ENCODE results near the gene ZFAND4. TPM values are rescaled to one million over a fixed set of nuclear protein-coding genes. Genes with fewer than 3 reads are reported as not detected.
"Not testable (repeated sequence)": the region's sequence is repeated elsewhere in the genome, so short reads cannot be mapped to it uniquely, and the experiment has no call there.

ZFAND4 gene
- total RNA-seq, 4 donors from 2014 or later = 10.4 to 33.0 (median 16.2) TPM

DNA sequence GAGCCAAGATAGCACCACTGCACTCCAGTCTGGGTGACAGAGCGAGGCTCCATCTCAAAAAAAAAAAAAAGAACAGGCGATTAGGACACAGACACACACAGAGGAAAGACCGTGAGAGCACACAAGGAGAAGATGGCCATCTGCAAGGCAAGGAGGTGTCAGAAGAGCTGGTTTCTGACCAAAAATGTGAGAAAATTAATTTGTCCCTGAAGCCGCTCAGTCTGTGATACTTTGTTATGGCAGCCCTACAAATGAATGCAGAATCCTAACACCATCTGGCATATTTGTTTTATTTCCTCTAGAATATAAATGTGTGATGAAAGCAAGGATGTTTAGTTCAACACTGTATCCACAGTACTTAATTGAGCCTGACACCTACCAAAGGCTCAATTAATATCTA lies 69.7 kb downstream of the ZFAND4 start:
- no peaks in the 10 kb centered on the region for H3K36me3 ChIP-seq
- H3K4me1 ChIP-seq = peaks cover 0 to 15% (median 0%) of the 10 kb centered on the region in 4 donors
- no peaks in the 10 kb centered on the region for H3K9me3 ChIP-seq
- DNase-seq = no peak
- no peak for TF ChIP-seq POLR2A (IDR thresholded peaks at IDR 0.05)
- TF ChIP-seq, protein P1, sequence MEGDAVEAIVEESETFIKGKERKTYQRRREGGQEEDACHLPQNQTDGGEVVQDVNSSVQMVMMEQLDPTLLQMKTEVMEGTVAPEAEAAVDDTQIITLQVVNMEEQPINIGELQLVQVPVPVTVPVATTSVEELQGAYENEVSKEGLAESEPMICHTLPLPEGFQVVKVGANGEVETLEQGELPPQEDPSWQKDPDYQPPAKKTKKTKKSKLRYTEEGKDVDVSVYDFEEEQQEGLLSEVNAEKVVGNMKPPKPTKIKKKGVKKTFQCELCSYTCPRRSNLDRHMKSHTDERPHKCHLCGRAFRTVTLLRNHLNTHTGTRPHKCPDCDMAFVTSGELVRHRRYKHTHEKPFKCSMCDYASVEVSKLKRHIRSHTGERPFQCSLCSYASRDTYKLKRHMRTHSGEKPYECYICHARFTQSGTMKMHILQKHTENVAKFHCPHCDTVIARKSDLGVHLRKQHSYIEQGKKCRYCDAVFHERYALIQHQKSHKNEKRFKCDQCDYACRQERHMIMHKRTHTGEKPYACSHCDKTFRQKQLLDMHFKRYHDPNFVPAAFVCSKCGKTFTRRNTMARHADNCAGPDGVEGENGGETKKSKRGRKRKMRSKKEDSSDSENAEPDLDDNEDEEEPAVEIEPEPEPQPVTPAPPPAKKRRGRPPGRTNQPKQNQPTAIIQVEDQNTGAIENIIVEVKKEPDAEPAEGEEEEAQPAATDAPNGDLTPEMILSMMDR (IDR thresholded peaks at IDR 0.05) = no peak
- H3K27ac ChIP-seq = no peak overlapping the region
- no peak overlapping the region for H3K4me3 ChIP-seq
- H3K27me3 ChIP-seq = no peaks in the 10 kb centered on the region

- no peak overlapping the region for H3K4me3 ChIP-seq
- peaks cover 0 to 15% (median under 1%) of the 10 kb centered on the region in 4 donors for H3K4me1 ChIP-seq
- H3K9me3 ChIP-seq = no peaks in the 10 kb centered on the region
- DNase-seq = no peak
- no peaks in the 10 kb centered on the region for H3K27me3 ChIP-seq
- TF ChIP-seq, protein P1 (IDR thresholded peaks at IDR 0.05) = no peak
- TF ChIP-seq POLR2A (IDR thresholded peaks at IDR 0.05) = no peak
- no peak overlapping the region for H3K27ac ChIP-seq
- no peaks in the 10 kb centered on the region for H3K36me3 ChIP-seq
Measured at GRCh38 chr10:45602082-45602730, 70.4 kb downstream of the ZFAND4 start.

DNA sequence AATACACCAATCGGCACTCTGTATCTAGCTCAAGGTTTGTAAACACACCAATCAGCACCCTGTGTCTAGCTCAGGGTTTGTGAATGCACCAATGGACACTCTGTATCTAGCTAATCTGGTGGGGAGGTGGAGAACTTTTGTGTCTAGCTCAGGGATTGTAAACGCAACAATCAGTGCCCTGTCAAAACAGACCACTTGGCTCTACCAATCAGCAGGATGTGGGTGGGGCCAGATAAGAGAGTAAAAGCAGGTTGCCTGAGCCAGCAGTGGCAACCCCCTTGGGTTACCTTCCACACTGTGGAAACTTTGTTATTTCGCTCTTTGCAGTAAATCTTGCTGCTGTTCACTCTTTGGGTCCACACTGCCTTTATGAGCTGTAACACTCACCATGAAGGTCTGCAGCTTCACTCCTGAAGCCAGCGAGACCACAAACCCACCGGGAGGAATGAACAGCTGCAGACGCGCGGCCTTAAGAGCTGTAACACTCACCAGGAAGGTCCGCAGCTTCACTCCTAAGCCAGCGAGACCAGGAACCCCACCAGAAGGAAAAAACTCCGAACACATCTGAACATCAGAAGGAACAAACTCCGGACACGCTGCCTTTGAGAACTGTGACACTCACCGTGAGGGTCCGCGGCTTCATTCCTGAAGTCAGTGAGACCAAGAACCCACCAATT lies 71.2 kb downstream of the ZFAND4 start:
- not testable (repeated sequence) for H3K36me3 ChIP-seq, H3K4me3 ChIP-seq, H3K27me3 ChIP-seq, H3K27ac ChIP-seq, H3K9me3 ChIP-seq, DNase-seq
- H3K4me1 ChIP-seq = peaks cover 0 to 20% (median 1%) of the 10 kb centered on the region in 4 donors

GRCh38 chr10:45600337-45601253 lies 72.0 kb downstream of the ZFAND4 start:
- H3K9me3 ChIP-seq, H3K36me3 ChIP-seq, H3K27me3 ChIP-seq, H3K27ac ChIP-seq, DNase-seq: not testable (repeated sequence)
- peaks cover 0 to 20% (median 1%) of the 10 kb centered on the region in 4 donors for H3K4me1 ChIP-seq
- H3K4me3 ChIP-seq = peak overlapping the region in 2 of 4 donors; percentile 18 to 27

GRCh38 chr10:45599646-45600045 lies 72.9 kb downstream of the ZFAND4 start:
- H3K9me3 ChIP-seq = no peaks in the 10 kb centered on the region
- H3K4me1 ChIP-seq = peaks cover 0 to 20% (median 3%) of the 10 kb centered on the region in 4 donors
- H3K4me3 ChIP-seq = no peak overlapping the region
- H3K27ac ChIP-seq = peak overlapping the region in 2 of 4 donors; percentile 55 to 57
- H3K27me3 ChIP-seq = no peaks in the 10 kb centered on the region
- TF ChIP-seq, protein P1 (IDR thresholded peaks at IDR 0.05) = no peak
- H3K36me3 ChIP-seq = no peaks in the 10 kb centered on the region
- no peak for DNase-seq

DNA sequence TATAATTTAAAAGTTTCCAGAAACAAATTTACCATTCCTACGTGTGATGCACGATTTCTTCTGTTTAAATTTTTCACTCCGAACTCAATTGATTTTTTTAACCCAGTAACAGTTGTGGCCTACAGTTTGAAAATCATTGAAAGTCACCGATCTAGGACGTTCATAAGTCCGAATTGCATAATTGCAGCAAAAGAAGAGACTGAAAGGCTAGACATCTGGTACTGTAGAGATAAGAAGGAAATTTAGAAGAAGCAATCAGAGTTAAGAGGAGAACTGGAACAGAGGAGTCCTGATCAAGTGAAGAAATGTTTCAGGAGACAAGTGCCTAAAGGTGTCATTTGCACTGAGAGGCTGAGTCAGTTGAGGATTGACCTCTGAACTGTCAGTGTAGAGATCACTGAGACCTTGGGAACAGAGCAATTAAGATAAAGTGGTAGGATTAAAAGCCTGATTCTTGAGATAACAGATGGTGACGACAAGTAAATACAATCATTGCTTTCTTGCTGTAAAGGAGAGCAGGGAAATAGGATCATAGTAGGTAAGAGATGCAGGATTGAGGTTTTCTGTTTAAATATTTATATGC lies 73.5 kb downstream of the ZFAND4 start:
- TF ChIP-seq POLR2A (IDR thresholded peaks at IDR 0.05) = peak in 1 of 2 donors; percentile 31
- TF ChIP-seq, protein P1 (IDR thresholded peaks at IDR 0.05) = no peak
- DNase-seq = no peak
- peaks cover 0 to 20% (median 3%) of the 10 kb centered on the region in 4 donors for H3K4me1 ChIP-seq
- H3K9me3 ChIP-seq = no peaks in the 10 kb centered on the region
- no peaks in the 10 kb centered on the region for H3K27me3 ChIP-seq
- H3K36me3 ChIP-seq = no peaks in the 10 kb centered on the region
- H3K4me3 ChIP-seq = no peak overlapping the region
- peak overlapping the region in 2 of 4 donors; percentile 55 to 57 for H3K27ac ChIP-seq
